ENCODE measurements around the gene TFF2.
A peak's percentile ranks its signal among the peaks of the same experiment; 100 is the strongest.

TFF2 gene

GRCh38 chr21:42370894-42371654 is 20.3 kb upstream of the TFF2 start:
- H3K9me3 ChIP-seq (ENCODE audit: control insufficient read depth, low read length), result no peaks in the 10 kb centered on the region
- peak overlapping the region; percentile 55 for H3K9ac ChIP-seq (ENCODE audit: low read length)
- peaks cover 68% of the 10 kb centered on the region for H3K4me1 ChIP-seq (ENCODE audit: control insufficient read depth, insufficient read depth, low read length)
- H3K27me3 ChIP-seq (ENCODE audit: control insufficient read depth, insufficient read depth, low read length), result no peaks in the 10 kb centered on the region
- peaks cover 2% of the 10 kb centered on the region for H3K36me3 ChIP-seq (ENCODE audit: control insufficient read depth, insufficient read depth, low read length)
- no peak overlapping the region for H3K4me3 ChIP-seq (ENCODE audit: low read length)

GRCh38 chr21:42369821-42370220 is 19.0 kb upstream of the TFF2 start:
- H3K27me3 ChIP-seq (ENCODE audit: control insufficient read depth, insufficient read depth, low read length), result no peaks in the 10 kb centered on the region
- H3K36me3 ChIP-seq (ENCODE audit: control insufficient read depth, insufficient read depth, low read length), result peaks cover 11% of the 10 kb centered on the region
- H3K9me3 ChIP-seq (ENCODE audit: control insufficient read depth, low read length), result no peaks in the 10 kb centered on the region
- peaks cover 61% of the 10 kb centered on the region for H3K4me1 ChIP-seq (ENCODE audit: control insufficient read depth, insufficient read depth, low read length)
- H3K4me3 ChIP-seq (ENCODE audit: low read length), result no peak overlapping the region
- H3K9ac ChIP-seq (ENCODE audit: low read length), result peak overlapping the region; percentile 55

GRCh38 chr21:42367367-42368165 is 16.8 kb upstream of the TFF2 start:
- no peaks in the 10 kb centered on the region for H3K27me3 ChIP-seq (ENCODE audit: control insufficient read depth, insufficient read depth, low read length)
- H3K4me1 ChIP-seq (ENCODE audit: control insufficient read depth, insufficient read depth, low read length), result peaks cover 58% of the 10 kb centered on the region
- peaks cover 11% of the 10 kb centered on the region for H3K36me3 ChIP-seq (ENCODE audit: control insufficient read depth, insufficient read depth, low read length)
- peak overlapping the region; percentile 3 for H3K4me3 ChIP-seq (ENCODE audit: low read length)
- H3K9ac ChIP-seq (ENCODE audit: low read length), result peak overlapping the region; percentile 58
- no peaks in the 10 kb centered on the region for H3K9me3 ChIP-seq (ENCODE audit: control insufficient read depth, low read length)

GRCh38 chr21:42366292-42367010 is 15.7 kb upstream of the TFF2 start, which contains the start of gene TFF1:
Gene TFF1 (minus strand): TSS chr21:42366535. CDS start chr21:42366495, 40 bp downstream.
- H3K9ac ChIP-seq (ENCODE audit: low read length), result peak within 1 kb of the TSS; percentile 99
- peaks cover 11% of the 10 kb centered on the region for H3K36me3 ChIP-seq (ENCODE audit: control insufficient read depth, insufficient read depth, low read length)
- H3K27me3 ChIP-seq (ENCODE audit: control insufficient read depth, insufficient read depth, low read length), result no peaks in the 10 kb centered on the region
- no peaks in the 10 kb centered on the region for H3K9me3 ChIP-seq (ENCODE audit: control insufficient read depth, low read length)
- peaks cover 53% of the 10 kb centered on the region for H3K4me1 ChIP-seq (ENCODE audit: control insufficient read depth, insufficient read depth, low read length)
- peak within 1 kb of the TSS; percentile 89 for H3K4me3 ChIP-seq (ENCODE audit: low read length)

- no peaks in the 10 kb centered on the region for H3K9me3 ChIP-seq (ENCODE audit: control insufficient read depth, low read length)
- no peaks in the 10 kb centered on the region for H3K27me3 ChIP-seq (ENCODE audit: control insufficient read depth, insufficient read depth, low read length)
- peak overlapping the region; percentile 89 for H3K4me3 ChIP-seq (ENCODE audit: low read length)
- peak overlapping the region; percentile 99 for H3K9ac ChIP-seq (ENCODE audit: low read length)
- peaks cover 46% of the 10 kb centered on the region for H3K4me1 ChIP-seq (ENCODE audit: control insufficient read depth, insufficient read depth, low read length)
- H3K36me3 ChIP-seq (ENCODE audit: control insufficient read depth, insufficient read depth, low read length), result peaks cover 11% of the 10 kb centered on the region
Measured at GRCh38 chr21:42365770-42366169, 15.0 kb upstream of the TFF2 start.

- Histone ChIP-seq H3K9me3 (ENCODE audit: control insufficient read depth, low read length) (no peaks in the 10 kb centered on the region), H3K4me1 (ENCODE audit: control insufficient read depth, insufficient read depth, low read length) (peaks cover 34% of the 10 kb centered on the region), H3K4me3 (ENCODE audit: low read length) (peak overlapping the region; percentile 89), H3K9ac (ENCODE audit: low read length) (peak overlapping the region; percentile 99), H3K36me3 (ENCODE audit: control insufficient read depth, insufficient read depth, low read length) (peaks cover 11% of the 10 kb centered on the region), H3K27me3 (ENCODE audit: control insufficient read depth, insufficient read depth, low read length) (no peaks in the 10 kb centered on the region)
Measured at GRCh38 chr21:42364304-42364865, 13.6 kb upstream of the TFF2 start.

- peaks cover 38% of the 10 kb centered on the region for H3K4me1 ChIP-seq (ENCODE audit: control insufficient read depth, insufficient read depth, low read length)
- H3K9ac ChIP-seq (ENCODE audit: low read length), result peak overlapping the region; percentile 99
- no peaks in the 10 kb centered on the region for H3K27me3 ChIP-seq (ENCODE audit: control insufficient read depth, insufficient read depth, low read length)
- H3K36me3 ChIP-seq (ENCODE audit: control insufficient read depth, insufficient read depth, low read length), result peaks cover 11% of the 10 kb centered on the region
- peak overlapping the region; percentile 16 for H3K4me3 ChIP-seq (ENCODE audit: low read length)
- no peaks in the 10 kb centered on the region for H3K9me3 ChIP-seq (ENCODE audit: control insufficient read depth, low read length)
Measured at GRCh38 chr21:42363312-42363711, 12.5 kb upstream of the TFF2 start.

GRCh38 chr21:42362700-42363099 is 11.9 kb upstream of the TFF2 start:
- Histone ChIP-seq H3K4me3 (ENCODE audit: low read length) (peak overlapping the region; percentile 16), H3K9me3 (ENCODE audit: control insufficient read depth, low read length) (no peaks in the 10 kb centered on the region), H3K36me3 (ENCODE audit: control insufficient read depth, insufficient read depth, low read length) (peaks cover 11% of the 10 kb centered on the region), H3K4me1 (ENCODE audit: control insufficient read depth, insufficient read depth, low read length) (peaks cover 38% of the 10 kb centered on the region), H3K27me3 (ENCODE audit: control insufficient read depth, insufficient read depth, low read length) (no peaks in the 10 kb centered on the region), H3K9ac (ENCODE audit: low read length) (peak overlapping the region; percentile 99)

- Histone ChIP-seq H3K4me3 (ENCODE audit: low read length) (no peak overlapping the region), H3K27me3 (ENCODE audit: control insufficient read depth, insufficient read depth, low read length) (no peaks in the 10 kb centered on the region), H3K9ac (ENCODE audit: low read length) (no peak overlapping the region), H3K9me3 (ENCODE audit: control insufficient read depth, low read length) (no peaks in the 10 kb centered on the region), H3K36me3 (ENCODE audit: control insufficient read depth, insufficient read depth, low read length) (peaks cover 11% of the 10 kb centered on the region), H3K4me1 (ENCODE audit: control insufficient read depth, insufficient read depth, low read length) (peaks cover 37% of the 10 kb centered on the region)
Measured at GRCh38 chr21:42362198-42362597, 11.4 kb upstream of the TFF2 start.

- Histone ChIP-seq H3K4me1 (ENCODE audit: control insufficient read depth, insufficient read depth, low read length) (peaks cover 38% of the 10 kb centered on the region), H3K4me3 (ENCODE audit: low read length) (no peak overlapping the region), H3K9ac (ENCODE audit: low read length) (no peak overlapping the region), H3K9me3 (ENCODE audit: control insufficient read depth, low read length) (no peaks in the 10 kb centered on the region), H3K36me3 (ENCODE audit: control insufficient read depth, insufficient read depth, low read length) (peaks cover 11% of the 10 kb centered on the region), H3K27me3 (ENCODE audit: control insufficient read depth, insufficient read depth, low read length) (no peaks in the 10 kb centered on the region)
Measured at GRCh38 chr21:42361286-42361685, 10.5 kb upstream of the TFF2 start.

- Histone ChIP-seq H3K27me3 (ENCODE audit: control insufficient read depth, insufficient read depth, low read length) (no peaks in the 10 kb centered on the region), H3K4me3 (ENCODE audit: low read length) (no peak overlapping the region), H3K9me3 (ENCODE audit: control insufficient read depth, low read length) (no peaks in the 10 kb centered on the region), H3K4me1 (ENCODE audit: control insufficient read depth, insufficient read depth, low read length) (peaks cover 36% of the 10 kb centered on the region), H3K9ac (ENCODE audit: low read length) (no peak overlapping the region), H3K36me3 (ENCODE audit: control insufficient read depth, insufficient read depth, low read length) (peaks cover under 1% of the 10 kb centered on the region)
Measured at GRCh38 chr21:42360317-42360716, 9.5 kb upstream of the TFF2 start.

Data from mucosa of stomach (tissue), 1 donor.